GM19438 (cell line): ENCODE data around the gene CSMD2.
A peak's percentile ranks its signal among the peaks of the same experiment; 100 is the strongest.

Experiments
- ATAC-seq: cut with Tn5 transposase; IDR thresholded peaks from one replicate; pipeline ENCODE4 v1.9.1; 2021; ENCODE audit warnings: low read depth; ENCODE audit not compliant: unreplicated experiment

CSMD2 gene

GRCh38 chr1:33925586-33925985 is 239.4 kb downstream of the CSMD2 start:
- ATAC-seq: no peak

- no peak for ATAC-seq
Observed at GRCh38 chr1:33921281-33921680, 243.7 kb downstream of the CSMD2 start.

- ATAC-seq: no peak
Observed at GRCh38 chr1:33918368-33918767, 246.7 kb downstream of the CSMD2 start.

DNA sequence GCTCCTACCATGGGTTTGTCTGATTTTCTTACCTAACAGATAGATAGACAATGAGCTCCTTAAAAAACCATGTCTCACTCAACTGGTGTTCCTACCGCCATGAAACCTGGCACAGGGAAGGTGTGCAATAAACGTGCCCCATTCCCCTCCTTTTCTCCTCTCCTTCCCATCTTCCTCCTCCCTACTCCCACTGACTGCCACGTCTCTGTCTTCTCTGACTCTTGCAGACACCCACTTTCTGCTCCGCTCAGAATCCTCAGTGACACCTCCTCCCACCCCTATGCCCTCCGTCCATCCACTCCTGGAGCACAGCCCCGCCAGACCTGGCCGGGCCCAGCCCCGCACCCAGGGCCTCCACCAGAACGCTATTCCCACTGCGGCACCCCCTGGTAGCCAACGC is 248.2 kb downstream of the CSMD2 start:
- ATAC-seq: no peak

DNA sequence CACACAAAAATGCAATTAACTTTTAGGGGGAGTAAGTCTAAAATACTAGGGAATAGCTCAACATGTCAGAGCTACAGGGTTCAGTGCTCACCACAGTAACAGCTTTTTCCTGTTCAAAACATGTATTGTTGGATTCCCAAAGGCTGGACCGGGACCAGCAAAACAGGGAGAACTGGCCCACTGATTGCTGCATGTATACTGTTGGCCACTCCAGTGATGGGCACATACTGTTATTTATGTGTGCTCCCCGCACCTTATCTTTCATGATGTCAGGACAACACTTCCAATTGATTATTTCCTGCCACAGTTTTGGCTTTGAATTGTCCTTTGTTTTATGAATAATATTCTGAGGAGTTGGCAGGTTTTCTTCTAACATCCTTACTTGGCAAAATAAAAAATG is 250.5 kb downstream of the CSMD2 start:
- no peak for ATAC-seq

GRCh38 chr1:33908324-33908956 is 256.6 kb downstream of the CSMD2 start:
- no peak for ATAC-seq

DNA sequence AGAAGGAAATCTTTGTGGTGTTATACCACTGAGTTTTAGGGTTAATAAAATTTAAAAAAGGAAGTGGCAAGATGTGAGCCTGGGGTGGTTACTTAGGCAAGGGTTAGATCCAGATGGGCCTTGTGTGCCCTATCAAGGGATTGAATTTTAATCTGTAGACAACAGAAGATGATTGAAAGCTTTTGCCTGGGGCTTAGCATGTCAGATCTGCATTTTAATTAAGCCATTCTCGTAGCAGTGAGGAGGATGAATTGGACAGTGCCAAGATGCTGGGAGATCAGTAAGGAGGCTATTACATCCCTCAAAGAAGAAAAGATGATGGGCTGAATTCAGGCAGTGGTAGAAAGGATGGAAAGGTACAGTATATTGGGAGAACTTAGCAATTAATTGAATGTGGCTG is 258.9 kb downstream of the CSMD2 start:
- no peak for ATAC-seq

DNA sequence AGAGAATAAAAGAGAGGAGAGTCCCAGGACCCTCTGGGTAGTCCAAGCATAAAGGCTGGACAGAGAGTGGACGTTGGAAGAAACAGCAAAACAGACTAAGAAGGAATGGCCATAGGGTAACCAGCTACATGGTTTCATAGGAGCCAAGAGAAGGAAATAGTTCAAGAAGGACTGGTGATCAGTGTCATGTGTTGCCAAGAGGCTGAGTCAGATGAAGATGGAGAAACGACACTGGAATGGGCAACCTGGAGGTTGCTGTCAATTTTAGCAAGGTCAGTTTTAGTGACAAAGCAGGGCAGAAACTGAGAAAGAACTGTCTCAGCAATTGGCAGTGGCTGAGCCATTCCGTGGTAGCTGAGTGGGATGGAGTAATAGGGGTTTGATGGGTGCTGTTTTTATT is 259.8 kb downstream of the CSMD2 start:
- no peak for ATAC-seq

- ATAC-seq: peak; percentile 76
Observed at GRCh38 chr1:33903210-33903589, 261.8 kb downstream of the CSMD2 start.

DNA sequence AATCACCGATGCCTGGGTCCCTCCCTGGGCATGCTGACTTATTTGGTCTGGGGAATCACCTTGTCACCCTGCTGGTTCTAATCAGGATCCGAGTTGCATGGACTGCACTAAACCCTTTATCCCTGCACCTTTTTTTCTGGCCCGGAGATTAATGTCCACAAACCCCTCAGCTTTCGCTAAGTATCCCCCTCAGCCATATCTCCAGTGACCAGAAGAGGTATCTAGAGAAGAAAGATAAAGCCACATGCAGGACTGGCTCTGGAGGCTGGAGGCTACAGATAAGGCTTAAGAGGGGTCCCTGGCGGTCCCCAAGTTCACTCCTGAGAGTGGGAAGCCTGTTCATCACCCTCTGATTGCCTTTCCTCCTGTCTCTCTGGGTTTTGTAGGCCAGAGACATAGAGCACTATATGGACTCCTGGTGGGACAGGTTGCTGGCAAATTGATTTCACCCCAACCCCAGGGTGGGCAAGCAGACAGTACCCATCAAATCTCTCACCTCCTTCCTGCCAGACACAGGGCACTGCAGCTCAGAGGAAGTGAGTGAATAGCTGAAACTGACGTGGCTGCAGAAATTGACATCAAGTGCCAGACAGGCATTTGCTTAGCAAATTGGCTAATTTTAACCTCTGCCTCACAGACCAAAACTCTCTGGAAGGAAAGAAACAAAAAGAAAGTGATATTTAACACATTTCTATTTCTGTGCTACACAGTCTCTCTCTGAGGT is 262.4 kb downstream of the CSMD2 start:
- peak; percentile 77 for ATAC-seq

GRCh38 chr1:33899746-33900145 is 265.3 kb downstream of the CSMD2 start:
- ATAC-seq: no peak

DNA sequence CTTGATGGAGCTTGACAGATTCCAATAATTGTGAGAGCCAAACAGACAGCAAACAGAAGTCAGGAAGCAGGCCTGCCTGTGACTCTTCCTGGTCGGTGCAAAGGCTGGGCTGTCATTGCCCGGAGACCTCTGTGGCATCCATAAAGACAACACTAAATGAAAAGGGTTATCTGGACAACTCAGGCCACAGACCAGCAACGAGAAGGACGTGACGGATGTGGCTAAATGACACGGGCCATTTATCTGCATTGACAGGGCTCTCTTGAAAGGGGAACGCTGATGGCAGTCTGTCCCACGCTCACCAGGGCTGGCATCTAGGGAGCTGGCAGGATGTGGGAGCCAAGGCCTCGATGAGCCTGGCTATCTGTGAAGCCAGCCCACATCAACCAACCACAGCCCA is 266.1 kb downstream of the CSMD2 start:
- ATAC-seq: no peak

- no peak for ATAC-seq
Observed at GRCh38 chr1:33898406-33898805, 266.6 kb downstream of the CSMD2 start.

DNA sequence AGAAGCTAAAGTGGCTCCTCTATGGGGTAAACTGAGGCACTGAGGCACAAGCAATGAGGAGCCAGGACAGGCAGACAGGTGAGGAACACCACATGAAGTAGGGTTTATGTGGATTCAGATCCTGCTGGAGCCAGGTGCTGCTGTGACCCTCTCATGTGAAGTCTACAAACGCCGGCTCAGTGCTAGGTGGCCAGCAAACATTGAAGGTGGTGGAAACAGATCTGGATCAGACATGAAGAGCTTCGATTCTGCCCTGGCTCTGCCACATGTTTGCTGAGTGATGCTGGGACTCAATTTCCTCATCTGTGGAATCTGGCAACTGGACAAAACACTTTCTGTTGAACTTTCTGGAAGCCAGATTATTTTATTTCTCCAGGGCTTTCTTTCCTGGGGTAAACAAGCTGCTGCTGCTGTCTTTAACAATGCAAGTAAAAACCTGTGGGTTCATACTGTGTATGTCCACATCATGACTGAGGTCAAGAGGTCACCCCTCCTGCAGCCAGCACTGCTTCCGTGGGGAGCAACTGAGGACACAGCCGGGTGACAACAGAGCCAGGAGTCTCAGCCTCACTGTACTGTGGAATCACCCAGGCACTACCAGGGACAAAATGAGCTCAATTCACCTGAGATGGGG is 267.8 kb downstream of the CSMD2 start:
- ATAC-seq: no peak

DNA sequence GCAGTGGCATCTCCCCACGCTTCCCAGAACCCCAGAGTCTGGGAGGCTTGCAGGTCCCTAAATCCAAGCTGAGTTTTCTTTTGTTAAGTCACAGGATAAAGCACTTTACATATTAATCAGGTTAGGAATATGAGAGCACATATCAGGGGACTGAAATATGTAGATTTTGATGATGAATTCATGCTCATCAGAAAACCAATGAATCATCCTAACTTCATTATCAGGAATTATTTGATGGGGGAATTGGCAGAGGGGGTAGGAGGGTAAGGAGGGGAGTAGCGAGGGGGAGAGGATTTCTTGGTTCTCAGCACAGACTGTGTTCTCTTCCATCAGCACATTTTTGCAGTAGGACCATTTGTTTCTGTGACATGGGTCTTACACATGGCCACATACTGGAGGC is 269.1 kb downstream of the CSMD2 start:
- no peak for ATAC-seq

- ATAC-seq: no peak
Observed at GRCh38 chr1:33895396-33895795, 269.6 kb downstream of the CSMD2 start.

- no peak for ATAC-seq
Observed at GRCh38 chr1:33893147-33893830, 271.7 kb downstream of the CSMD2 start.

GRCh38 chr1:33886496-33886895 is 278.5 kb downstream of the CSMD2 start:
- ATAC-seq: no peak

DNA sequence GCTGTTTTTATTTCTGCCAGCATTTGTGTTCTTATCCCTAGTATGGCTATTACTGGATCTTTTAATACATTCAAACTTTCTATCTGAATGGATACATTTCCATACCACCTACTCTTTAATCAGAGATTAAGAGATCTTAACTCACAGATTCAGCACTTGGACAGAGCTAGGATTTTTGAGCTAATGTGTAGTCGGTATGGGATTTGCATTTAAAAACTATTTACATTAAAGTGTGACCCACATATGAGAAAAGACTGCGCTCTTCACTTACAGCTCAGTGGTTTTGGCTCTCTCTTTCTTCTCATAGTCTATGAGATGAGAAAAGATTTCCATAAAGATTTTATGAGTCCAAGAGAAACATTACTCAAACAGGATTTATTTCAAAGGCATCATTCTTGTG is 284.7 kb downstream of the CSMD2 start:
- ATAC-seq: no peak

DNA sequence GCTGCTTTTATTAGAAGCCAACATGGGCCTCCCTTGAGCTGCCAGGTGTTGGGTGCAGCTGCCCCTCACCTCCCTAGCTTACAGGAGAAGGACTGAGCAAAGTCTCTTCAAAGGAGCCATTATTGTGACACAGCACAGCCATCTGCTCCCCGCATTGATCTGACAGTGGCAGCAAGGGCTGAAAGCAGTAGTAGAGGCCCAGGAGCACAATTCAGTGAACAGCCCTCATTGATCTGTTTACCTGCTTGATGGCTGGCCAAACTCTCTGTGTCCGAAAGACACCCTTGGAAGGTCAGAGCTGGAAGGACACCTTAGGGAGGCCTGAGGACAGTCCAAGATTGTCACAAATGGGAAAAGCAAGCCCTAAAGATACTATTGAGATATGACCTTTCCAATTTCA is 286.6 kb downstream of the CSMD2 start:
- ATAC-seq: no peak

GRCh38 chr1:33876970-33877650 is 287.9 kb downstream of the CSMD2 start:
- ATAC-seq: no peak
